Measurements from ENCODE around the gene GRID2.

GRCh38 chr4:93814141-93814540 lies 1510.4 kb downstream of the GRID2 start:
- no peak for TF ChIP-seq CTCF (conservative IDR thresholded peaks at IDR 0.05 in 1 of 2, IDR thresholded peaks at IDR 0.05 in 1 of 2; ENCODE audit: low read depth in 1 of 2, low read length in 2 of 2)
- no peak for TF ChIP-seq EZH2 (IDR thresholded peaks at IDR 0.05; ENCODE audit: low read length, missing control alignments)

Data from fibroblast of lung (primary cell).